Esophagus squamous epithelium (tissue), 5 donors: ENCODE data around the gene PRL. TPM values are rescaled to one million over a fixed set of nuclear protein-coding genes. Genes with fewer than 3 reads are reported as not detected.

Source experiments
- DNase-seq: peaks from one replicate; lab custom pipeline; 2025; lab: John Stamatoyannopoulos, UW
- H3K27ac ChIP-seq, 4 donors: fragments of 200-600 bp; sonication (generic); one replicate each; pipeline ENCODE4 v1.5.1; 2016 to 2019; ENCODE audit warnings: mild to moderate bottlenecking in 1 of 4
- H3K27me3 ChIP-seq, 4 donors: fragments of 200-600 bp; sonication (generic); 1 replicate in 3 of 4; 2 replicates in 1 of 4; pipeline versions ENCODE4 v1.5.1 to v1.6.0; 2017 to 2021; ENCODE audit warnings: antibody characterized with exemption in 1 of 4
- H3K36me3 ChIP-seq, 3 donors: fragments of 200-600 bp; sonication (generic); one replicate each; pipeline ENCODE4 v1.5.1; 2016 to 2019
- H3K4me1 ChIP-seq, 3 donors: fragments of 200-600 bp; sonication (generic); one replicate each; pipeline ENCODE4 v1.5.1; 2017 to 2019
- H3K4me3 ChIP-seq, 4 donors: fragments of 200-600 bp; sonication (generic); 1 replicate in 3 of 4; 2 replicates in 1 of 4; pipeline ENCODE4 v1.5.1; 2016 to 2019; ENCODE audit warnings: mild to moderate bottlenecking in 2 of 4, moderate library complexity in 1 of 4
- H3K9me3 ChIP-seq, 3 donors: fragments of 200-600 bp; sonication (generic); one replicate each; pipeline ENCODE4 v1.5.1; 2016 to 2019
- POLR2A ChIP-seq, 4 donors: fragments of 450-650 bp; IDR thresholded peaks; one replicate each; pipeline ENCODE4 v1.6.1; 2017; ENCODE audit warnings: antibody characterized with exemption in 4 of 4, mild to moderate bottlenecking in 4 of 4, moderate library complexity in 3 of 4
- WGBS, 2 donors: methylation state at CpG; one replicate each; pipeline ENCODE4 v1.1.5; 2018; 5-methylcytosine and 5-hydroxymethylcytosine counted together
- intact Hi-C: fragments of 100-400 bp; cut with DNase I; formaldehyde crosslinking; loops from one replicate; pipeline ENCODE4 v1.15.0; 2022
- total RNA-seq, 4 donors: library from RNA; depleted of rRNA; stranded (reverse); fragments of >200 nt; gene quantifications; one replicate each; pipeline ENCODE4 v1.1.0, GENCODE V29; 2016
- TF ChIP-seq, protein P1 (sequence below), 6 experiments: fragments of 450-650 bp in 4 of 6; fragments of 200-600 bp in 2 of 6; sonication (generic) in 2 of 6; IDR thresholded peaks; one replicate each; pipeline ENCODE4 v1.5.1; 2016 to 2019; ENCODE audit warnings: antibody characterized with exemption in 6 of 6, mild to moderate bottlenecking in 4 of 6, moderate library complexity in 4 of 6
- donor health status: DM: yes; HTN: yes; CAD: no.

Gene PRL
- total RNA-seq, 4 donors from 2014 or later: not detected

DNA sequence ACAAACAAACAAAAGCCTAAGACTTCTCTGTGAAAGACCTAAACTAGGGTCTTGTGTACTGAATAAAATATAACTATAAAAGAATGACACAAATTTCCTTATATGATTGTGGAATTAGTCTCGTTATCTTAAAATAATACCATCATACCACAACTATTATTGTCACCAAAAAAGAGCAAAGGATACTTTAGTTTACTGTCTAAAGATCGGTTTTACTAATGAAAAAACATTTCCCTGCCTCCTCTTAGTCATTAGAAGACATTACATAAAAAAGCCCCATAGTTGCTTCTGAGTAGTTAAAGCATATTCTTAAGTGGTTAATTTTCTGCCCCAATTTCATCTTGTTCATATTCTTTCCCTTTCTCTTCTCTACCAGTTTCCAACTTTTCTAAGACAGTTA lies 33.1 kb downstream of the PRL start:
- no peak for DNase-seq
- intact Hi-C loops: no loop called here
- Histone ChIP-seq H3K36me3 (no peaks in the 10 kb centered on the region), H3K4me1 (no peaks in the 10 kb centered on the region), H3K4me3 (no peak overlapping the region), H3K27ac (no peak overlapping the region), H3K9me3 (no peaks in the 10 kb centered on the region), H3K27me3 (no peaks in the 10 kb centered on the region)
- WGBS, 2 donors: 79 to 87% methylated on average over 2 of the region's 2 CpGs
- TF ChIP-seq, protein P1, sequence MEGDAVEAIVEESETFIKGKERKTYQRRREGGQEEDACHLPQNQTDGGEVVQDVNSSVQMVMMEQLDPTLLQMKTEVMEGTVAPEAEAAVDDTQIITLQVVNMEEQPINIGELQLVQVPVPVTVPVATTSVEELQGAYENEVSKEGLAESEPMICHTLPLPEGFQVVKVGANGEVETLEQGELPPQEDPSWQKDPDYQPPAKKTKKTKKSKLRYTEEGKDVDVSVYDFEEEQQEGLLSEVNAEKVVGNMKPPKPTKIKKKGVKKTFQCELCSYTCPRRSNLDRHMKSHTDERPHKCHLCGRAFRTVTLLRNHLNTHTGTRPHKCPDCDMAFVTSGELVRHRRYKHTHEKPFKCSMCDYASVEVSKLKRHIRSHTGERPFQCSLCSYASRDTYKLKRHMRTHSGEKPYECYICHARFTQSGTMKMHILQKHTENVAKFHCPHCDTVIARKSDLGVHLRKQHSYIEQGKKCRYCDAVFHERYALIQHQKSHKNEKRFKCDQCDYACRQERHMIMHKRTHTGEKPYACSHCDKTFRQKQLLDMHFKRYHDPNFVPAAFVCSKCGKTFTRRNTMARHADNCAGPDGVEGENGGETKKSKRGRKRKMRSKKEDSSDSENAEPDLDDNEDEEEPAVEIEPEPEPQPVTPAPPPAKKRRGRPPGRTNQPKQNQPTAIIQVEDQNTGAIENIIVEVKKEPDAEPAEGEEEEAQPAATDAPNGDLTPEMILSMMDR (IDR thresholded peaks at IDR 0.05): no peak
- TF ChIP-seq POLR2A (IDR thresholded peaks at IDR 0.05): no peak

- H3K4me3 ChIP-seq: no peak overlapping the region
- H3K27me3 ChIP-seq: no peaks in the 10 kb centered on the region
- no peak for DNase-seq
- H3K27ac ChIP-seq: no peak overlapping the region
- no peaks in the 10 kb centered on the region for H3K9me3 ChIP-seq
- no peaks in the 10 kb centered on the region for H3K4me1 ChIP-seq
- no peak for TF ChIP-seq POLR2A (IDR thresholded peaks at IDR 0.05)
- TF ChIP-seq, protein P1 (IDR thresholded peaks at IDR 0.05): no peak
- 72 to 73% methylated on average over 3 of the region's 3 CpGs for WGBS, 2 donors
- no peaks in the 10 kb centered on the region for H3K36me3 ChIP-seq
- intact Hi-C loops: no loop called here
Observed at GRCh38 chr6:22254886-22255285, 42.0 kb downstream of the PRL start.

GRCh38 chr6:22253955-22254655 lies 42.7 kb downstream of the PRL start:
- WGBS, 2 donors: 33 to 44% methylated on average over 1 of the region's 1 CpG
- DNase-seq: no peak
- intact Hi-C loops: no loop called here
- Histone ChIP-seq H3K4me3 (no peak overlapping the region), H3K9me3 (no peaks in the 10 kb centered on the region), H3K27me3 (no peaks in the 10 kb centered on the region), H3K27ac (no peak overlapping the region), H3K36me3 (no peaks in the 10 kb centered on the region), H3K4me1 (no peaks in the 10 kb centered on the region)
- TF ChIP-seq, protein P1 (IDR thresholded peaks at IDR 0.05): no peak
- no peak for TF ChIP-seq POLR2A (IDR thresholded peaks at IDR 0.05)

- H3K27me3 ChIP-seq: no peaks in the 10 kb centered on the region
- H3K36me3 ChIP-seq: no peaks in the 10 kb centered on the region
- H3K4me3 ChIP-seq: no peak overlapping the region
- intact Hi-C loops: no loop called here
- TF ChIP-seq, protein P1 (IDR thresholded peaks at IDR 0.05): no peak
- TF ChIP-seq POLR2A (IDR thresholded peaks at IDR 0.05): no peak
- no peak overlapping the region for H3K27ac ChIP-seq
- no peaks in the 10 kb centered on the region for H3K9me3 ChIP-seq
- no peak for DNase-seq
- 53 to 66% methylated on average over 2 of the region's 2 CpGs for WGBS, 2 donors
- no peaks in the 10 kb centered on the region for H3K4me1 ChIP-seq
Observed at GRCh38 chr6:22251348-22251747, 45.5 kb downstream of the PRL start.

GRCh38 chr6:22250486-22250885 lies 46.4 kb downstream of the PRL start:
- WGBS, 2 donors: 35 to 53% methylated on average over 1 of the region's 1 CpG
- Histone ChIP-seq H3K27me3 (no peaks in the 10 kb centered on the region), H3K4me3 (no peak overlapping the region), H3K27ac (no peak overlapping the region), H3K9me3 (no peaks in the 10 kb centered on the region), H3K4me1 (no peaks in the 10 kb centered on the region), H3K36me3 (no peaks in the 10 kb centered on the region)
- DNase-seq: no peak
- intact Hi-C loops: no loop called here
- TF ChIP-seq, protein P1 (IDR thresholded peaks at IDR 0.05): no peak
- no peak for TF ChIP-seq POLR2A (IDR thresholded peaks at IDR 0.05)
